GM19328 (cell line): ENCODE data around the gene SCG3.
"Not testable (repeated sequence)": the region's sequence is repeated elsewhere in the genome, so short reads cannot be mapped to it uniquely, and the experiment has no call there.

Source experiments
- ATAC-seq: cut with Tn5 transposase; IDR thresholded peaks from one replicate; pipeline ENCODE4 v1.9.1; 2021; ENCODE audit warnings: mild to moderate bottlenecking, moderate library complexity; ENCODE audit not compliant: unreplicated experiment

Gene SCG3

DNA sequence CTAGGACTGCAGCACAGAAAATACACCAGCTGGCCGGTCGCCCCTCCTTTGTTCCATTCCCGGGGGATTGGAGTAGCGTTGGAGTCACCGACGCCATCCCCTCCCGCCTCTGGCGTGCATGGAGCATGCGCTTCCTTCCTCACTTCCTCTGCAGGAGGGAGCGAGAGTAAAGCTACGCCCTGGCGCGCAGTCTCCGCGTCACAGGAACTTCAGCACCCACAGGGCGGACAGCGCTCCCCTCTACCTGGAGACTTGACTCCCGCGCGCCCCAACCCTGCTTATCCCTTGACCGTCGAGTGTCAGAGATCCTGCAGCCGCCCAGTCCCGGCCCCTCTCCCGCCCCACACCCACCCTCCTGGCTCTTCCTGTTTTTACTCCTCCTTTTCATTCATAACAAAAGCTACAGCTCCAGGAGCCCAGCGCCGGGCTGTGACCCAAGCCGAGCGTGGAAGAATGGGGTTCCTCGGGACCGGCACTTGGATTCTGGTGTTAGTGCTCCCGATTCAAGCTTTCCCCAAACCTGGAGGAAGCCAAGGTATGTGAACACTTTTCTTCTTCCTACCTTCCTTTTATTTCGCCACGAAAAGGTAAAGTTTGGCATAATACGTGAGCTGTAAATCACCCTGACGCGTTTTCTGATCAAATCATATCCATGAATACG, at the start of gene SCG3:
TSS of gene SCG3 (plus strand) at position 201 of the 661 bp plus-strand sequence. CDS start at position 454, 253 bp downstream.
- no peak for ATAC-seq

GRCh38 chr15:51634591-51635198, 46.6 kb upstream of the SCG3 start:
- ATAC-seq, result no peak

GRCh38 chr15:51641490-51642130, 39.7 kb upstream of the SCG3 start:
- ATAC-seq, result no peak

DNA sequence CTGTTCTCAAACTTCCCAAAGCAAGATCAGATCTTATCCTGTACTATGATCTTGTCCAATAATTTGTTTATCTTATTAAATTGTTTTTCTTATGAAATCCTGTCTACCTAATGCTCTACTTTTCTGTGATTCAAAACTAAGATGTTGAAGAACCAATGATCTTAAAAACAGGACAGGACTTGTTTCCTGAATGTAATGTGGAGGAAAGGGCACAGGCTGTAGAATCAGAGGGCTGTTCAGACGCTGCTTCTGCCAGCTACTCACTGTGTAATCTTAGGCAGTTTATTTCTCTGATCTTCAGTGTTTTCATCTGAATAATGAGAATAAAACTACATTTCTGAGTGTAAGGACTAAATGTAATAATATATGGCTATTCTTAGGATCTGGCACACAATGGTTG, 38.6 kb upstream of the SCG3 start:
- ATAC-seq, result no peak

DNA sequence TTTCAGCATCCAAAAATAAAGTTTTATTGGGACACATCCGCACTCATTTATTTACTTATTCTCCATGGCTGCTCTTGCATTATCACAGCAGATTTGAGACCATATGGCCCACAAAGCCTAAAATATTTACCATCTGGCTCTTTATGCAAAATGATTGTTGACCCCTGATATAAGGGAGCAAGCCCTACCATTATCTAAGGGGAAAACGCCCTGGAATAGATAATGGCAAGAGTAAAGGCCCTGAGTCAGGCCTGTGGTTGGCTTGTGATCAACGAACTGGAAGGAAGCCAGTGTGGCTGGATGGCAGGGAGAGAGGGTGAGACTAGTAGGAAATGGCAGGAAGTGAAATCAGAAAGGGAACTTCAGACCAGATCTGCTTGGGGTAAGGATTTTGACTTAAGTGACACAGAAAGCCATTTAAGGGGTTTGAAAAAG, 34.2 kb upstream of the SCG3 start:
- no peak for ATAC-seq

- not testable (repeated sequence) for ATAC-seq
Measured at GRCh38 chr15:51648101-51648500, 33.2 kb upstream of the SCG3 start.

DNA sequence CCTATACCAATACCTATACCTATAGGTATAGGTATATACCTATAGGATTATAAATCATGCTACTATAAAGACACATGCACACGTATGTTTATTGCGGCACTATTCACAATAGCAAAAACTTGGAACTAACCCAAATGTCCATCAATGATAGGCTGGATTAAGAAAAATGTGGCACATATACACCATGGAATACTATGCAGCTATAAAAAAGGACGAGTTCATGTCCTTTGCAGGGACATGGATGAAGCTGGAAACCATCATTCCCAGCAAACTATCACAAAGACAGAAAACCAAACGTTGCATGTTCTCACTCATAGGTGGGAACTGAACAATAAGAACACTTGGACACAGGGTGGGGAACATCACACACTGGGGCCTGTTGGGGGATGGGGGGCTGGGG, 32.7 kb upstream of the SCG3 start:
- ATAC-seq, result not testable (repeated sequence)

- ATAC-seq, result no peak
Measured at GRCh38 chr15:51649659-51650521, 31.4 kb upstream of the SCG3 start.

- ATAC-seq, result no peak
Measured at GRCh38 chr15:51652084-51652668, 29.1 kb upstream of the SCG3 start.

GRCh38 chr15:51655401-51656057, 25.8 kb upstream of the SCG3 start:
- not testable (repeated sequence) for ATAC-seq

GRCh38 chr15:51658664-51659063, 22.6 kb upstream of the SCG3 start:
- ATAC-seq, result no peak

GRCh38 chr15:51661072-51661471, 20.2 kb upstream of the SCG3 start:
- no peak for ATAC-seq

DNA sequence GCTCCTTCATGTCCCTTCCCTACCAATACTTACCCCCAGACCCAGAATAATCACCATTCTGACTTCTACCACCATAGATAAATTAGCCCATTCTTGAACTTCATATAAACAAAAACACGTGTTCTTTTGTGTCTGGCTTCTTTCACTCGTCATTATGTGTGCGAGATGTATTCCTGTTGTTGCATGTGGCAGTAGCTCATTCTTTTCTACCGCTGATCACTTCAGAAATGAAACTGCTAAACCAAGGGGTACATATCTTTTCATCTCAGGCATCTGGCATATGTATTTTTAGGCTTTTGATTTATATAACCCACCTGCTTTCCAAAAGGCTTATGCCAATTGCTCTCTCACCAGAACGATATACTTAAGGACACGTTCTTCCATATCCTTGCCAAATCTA, 13.8 kb upstream of the SCG3 start:
- no peak for ATAC-seq

DNA sequence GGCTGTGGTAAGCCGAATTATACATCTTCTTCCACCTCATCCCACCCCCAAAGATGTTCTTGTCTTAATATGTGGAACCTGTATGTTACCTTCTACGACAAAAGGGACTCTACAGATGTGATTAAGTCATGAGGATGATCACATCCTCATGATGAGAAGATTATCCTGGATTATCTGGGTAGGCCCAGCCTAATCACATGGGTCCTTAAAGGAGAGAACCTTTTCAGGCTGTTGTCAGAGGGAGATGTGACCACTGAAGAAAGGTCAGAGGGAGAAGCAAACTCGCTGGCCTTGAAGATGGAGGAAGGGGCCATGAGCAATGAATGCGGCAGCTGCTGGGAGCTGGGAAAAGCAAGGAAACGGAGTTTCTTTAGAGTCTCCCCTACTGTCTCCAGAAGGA, 12.9 kb upstream of the SCG3 start:
- ATAC-seq, result no peak

- no peak for ATAC-seq
Measured at GRCh38 chr15:51669381-51669780, 11.9 kb upstream of the SCG3 start.

- ATAC-seq, result no peak
Measured at GRCh38 chr15:51672155-51672687, 9.1 kb upstream of the SCG3 start.

DNA sequence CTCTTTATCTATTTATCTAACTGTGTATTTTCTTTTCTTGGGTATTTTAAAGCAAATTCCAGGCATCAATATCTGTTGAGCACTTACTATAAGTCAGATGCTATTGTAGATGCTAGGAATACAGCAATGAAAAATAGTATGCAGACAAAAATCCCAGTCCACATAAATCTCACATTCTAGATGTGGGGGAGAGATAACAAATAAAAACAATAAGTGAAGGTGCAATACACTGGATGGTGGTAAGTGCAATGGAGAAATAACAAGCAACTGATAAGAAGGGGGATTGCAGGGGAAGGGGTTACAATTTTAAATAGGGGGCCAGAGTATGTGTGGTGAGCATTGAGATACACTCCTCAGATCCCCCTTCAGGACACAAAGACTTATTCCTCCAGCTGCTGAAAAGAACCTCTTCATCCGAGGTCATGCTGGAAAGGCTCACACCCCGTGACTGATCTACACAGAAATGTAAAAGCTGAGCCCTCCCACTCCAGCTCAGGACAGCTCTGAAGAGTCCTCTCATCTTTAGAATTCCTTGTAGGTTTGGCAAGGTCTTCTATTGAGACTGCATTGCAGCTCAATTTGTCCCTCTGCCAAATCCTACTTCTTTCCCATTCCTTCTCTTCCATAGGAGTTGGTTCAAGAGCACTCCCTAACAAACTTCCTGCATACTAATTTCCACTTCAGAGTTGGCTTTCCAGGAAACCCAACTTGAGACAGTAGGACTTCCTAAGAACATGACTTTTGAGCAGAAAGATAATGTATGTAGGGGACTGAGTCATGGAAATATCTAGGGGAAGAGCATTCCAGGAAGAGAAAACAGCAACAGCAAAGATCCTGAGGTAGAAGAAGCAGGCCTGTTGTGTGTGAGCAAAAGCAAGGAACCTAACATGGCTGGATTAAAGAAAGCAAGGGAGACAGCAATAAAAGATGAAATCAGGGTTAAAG, 8.1 kb upstream of the SCG3 start:
- no peak for ATAC-seq

DNA sequence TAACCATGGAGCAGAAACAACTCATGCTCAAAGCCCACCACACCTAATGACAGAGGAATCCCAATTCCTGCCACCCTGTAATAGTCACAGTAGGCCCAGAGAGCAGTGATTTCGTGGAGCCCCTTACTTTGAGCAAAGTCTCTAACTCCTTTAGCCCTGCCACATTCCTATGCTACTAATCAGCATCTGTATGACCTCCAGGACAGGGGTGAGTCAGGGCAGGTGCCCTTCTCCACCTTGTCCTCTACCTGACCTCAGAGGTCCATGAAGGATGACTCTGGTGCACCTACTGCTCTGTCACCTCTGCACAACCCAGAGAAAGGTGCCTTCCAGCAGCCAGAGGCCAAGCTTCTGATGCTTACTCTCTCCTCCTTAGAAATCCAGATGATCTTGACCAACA, 6.1 kb upstream of the SCG3 start:
- no peak for ATAC-seq

DNA sequence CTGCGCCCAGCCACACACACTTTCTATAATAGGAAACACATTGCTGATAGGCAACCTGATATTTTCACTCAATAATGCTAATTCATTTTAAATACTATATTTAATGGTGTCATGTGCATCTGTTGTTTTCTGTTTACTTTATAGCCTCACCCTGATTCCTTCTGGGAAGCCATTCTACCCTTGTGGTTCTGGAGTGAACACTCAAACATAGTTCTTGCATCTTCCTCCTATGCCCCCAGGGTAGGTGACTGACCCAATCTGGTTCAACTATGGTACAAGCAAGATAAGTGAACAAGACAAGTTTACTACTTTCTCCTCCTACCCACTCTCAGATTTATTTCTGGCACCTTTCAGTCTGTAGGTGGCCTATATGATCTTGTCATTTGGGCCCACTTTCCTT, 4.3 kb upstream of the SCG3 start:
- ATAC-seq, result no peak
